Fibroblast of lung (primary cell): ENCODE results near the gene ENPP3. TPM values are rescaled to one million over a fixed set of nuclear protein-coding genes. Genes with fewer than 3 reads are reported as not detected.

Experiments
- DNase-seq, 2 donors: peaks; one replicate each; pipeline versions ENCODE4 v3.0.0 to v3.0.0-alpha.2; 2010; ENCODE audit warnings: low read depth in 2 of 2
- H2AFZ ChIP-seq: 2 replicates; pipeline ENCODE4 v1.5.1; 2012; ENCODE audit warnings: low read length, control low read depth, inconsistent platforms
- H3K27ac ChIP-seq: 2 replicates; pipeline ENCODE4 v1.5.1; 2011; ENCODE audit warnings: low read length, control low read depth; ENCODE audit not compliant: insufficient read depth
- H3K27me3 ChIP-seq: 2 replicates; pipeline ENCODE4 v1.5.1; 2011; ENCODE audit warnings: mild to moderate bottlenecking, low read length; ENCODE audit not compliant: control insufficient read depth, insufficient read depth
- H3K36me3 ChIP-seq: 2 replicates; pipeline ENCODE4 v1.5.1; 2011; ENCODE audit warnings: low read length; ENCODE audit not compliant: control insufficient read depth, insufficient read depth
- H3K4me1 ChIP-seq: 2 replicates; pipeline ENCODE4 v1.5.1; 2011; ENCODE audit warnings: low read length; ENCODE audit not compliant: control insufficient read depth, insufficient read depth; ENCODE audit errors: extremely low read depth
- H3K4me2 ChIP-seq: 2 replicates; pipeline ENCODE4 v1.5.1; 2011; ENCODE audit warnings: low read length, control low read depth; ENCODE audit not compliant: insufficient read depth; ENCODE audit errors: extremely low read depth
- H3K4me3 ChIP-seq, 4 experiments: fragments of 200-600 bp in 1 of 4; sonication (generic) in 1 of 4; replicated peaks in 1 of 4; 2 replicates each; pipeline ENCODE4 v1.5.1; 2011 to 2016; ENCODE audit warnings: low read length in 4 of 4, low read depth in 3 of 4, mild to moderate bottlenecking in 3 of 4, control low read depth in 2 of 4, inconsistent platforms in 1 of 4, mixed read lengths in 1 of 4; ENCODE audit not compliant: insufficient read depth in 1 of 4; ENCODE audit errors: control extremely low read depth in 1 of 4
- H3K79me2 ChIP-seq: 2 replicates; pipeline ENCODE4 v1.5.1; 2012; ENCODE audit warnings: mild to moderate bottlenecking, low read length, inconsistent platforms; ENCODE audit not compliant: control insufficient read depth, insufficient read depth
- H3K9ac ChIP-seq: 2 replicates; pipeline ENCODE4 v1.5.1; 2011; ENCODE audit warnings: mild to moderate bottlenecking, low read length, control low read depth; ENCODE audit not compliant: insufficient read depth
- H3K9me3 ChIP-seq: 2 replicates; pipeline ENCODE4 v1.5.1; 2012; ENCODE audit warnings: low read depth, low read length; ENCODE audit not compliant: control insufficient read depth, insufficient read depth
- H4K20me1 ChIP-seq: 2 replicates; pipeline ENCODE4 v1.5.1; 2011; ENCODE audit warnings: low read length; ENCODE audit not compliant: control insufficient read depth, insufficient read depth; ENCODE audit errors: extremely low read depth
- CTCF ChIP-seq, 2 donors: IDR thresholded peaks in 1 of 2; conservative IDR thresholded peaks in 1 of 2; 1 replicate in 1 of 2; 2 replicates in 1 of 2; pipeline ENCODE4 v1.5.1; 2011 to 2012; ENCODE audit warnings: low read length in 2 of 2, control low read depth in 1 of 2, inconsistent platforms in 1 of 2, low read depth in 1 of 2, mild to moderate bottlenecking in 1 of 2
- EZH2 ChIP-seq: IDR thresholded peaks from 2 replicates; pipeline ENCODE4 v1.5.1; 2012; ENCODE audit warnings: low read length, control low read depth, mild to moderate bottlenecking; ENCODE audit errors: missing control alignments
- polyA plus RNA-seq, 2 donors: library from polyadenylated mRNA; depleted of rRNA in 1 of 2; stranded (reverse) in 1 of 2; unstranded in 1 of 2; fragments of >200 nt; gene quantifications; 2 replicates each; pipeline ENCODE4 v1.2.1, GENCODE V29; 2011 to 2012; ENCODE audit warnings: missing spikeins in 1 of 2
- total RNA-seq: library from RNA; depleted of rRNA; stranded (reverse); fragments of >200 nt; gene quantifications from 2 replicates; pipeline ENCODE4 v1.2.1, GENCODE V29; 2014

Gene ENPP3
- total and polyA plus RNA-seq, 2 donors (not counting 1 experiment from before 2014, with no cell fraction given): 0.06 to 0.17 TPM

GRCh38 chr6:131731224-131731623 is 94.1 kb downstream of the ENPP3 start:
- TF ChIP-seq CTCF (conservative IDR thresholded peaks at IDR 0.05 in 1 of 2, IDR thresholded peaks at IDR 0.05 in 1 of 2; ENCODE audit: low read depth in 1 of 2, low read length in 2 of 2): no peak
- Histone ChIP-seq H3K36me3 (no peaks in the 10 kb centered on the region), H3K79me2 (no peaks in the 10 kb centered on the region), H3K4me1 (no peaks in the 10 kb centered on the region), H3K9me3 (no peaks in the 10 kb centered on the region), H3K27me3 (no peaks in the 10 kb centered on the region), H3K9ac (no peak overlapping the region), H3K4me2 (no peak overlapping the region), H2AFZ (peak overlapping the region; percentile 12), H3K4me3 (no peak overlapping the region), H3K27ac (no peak overlapping the region), H4K20me1 (no peaks in the 10 kb centered on the region)
- DNase-seq: no peak

- peak overlapping the region; percentile 74 for H2AFZ ChIP-seq
- no peaks in the 10 kb centered on the region for H3K4me1 ChIP-seq
- peak overlapping the region in 1 of 4 experiments; percentile 0 for H3K4me3 ChIP-seq
- no peak overlapping the region for H3K9ac ChIP-seq
- no peaks in the 10 kb centered on the region for H4K20me1 ChIP-seq
- no peaks in the 10 kb centered on the region for H3K27me3 ChIP-seq
- DNase-seq: peak; percentile 58 to 93
- no peaks in the 10 kb centered on the region for H3K9me3 ChIP-seq
- H3K79me2 ChIP-seq: no peaks in the 10 kb centered on the region
- H3K36me3 ChIP-seq: no peaks in the 10 kb centered on the region
- peak overlapping the region; percentile 28 for H3K4me2 ChIP-seq
- TF ChIP-seq CTCF (conservative IDR thresholded peaks at IDR 0.05 in 1 of 2, IDR thresholded peaks at IDR 0.05 in 1 of 2; ENCODE audit: low read depth in 1 of 2, low read length in 2 of 2): no peak
- TF ChIP-seq EZH2: no peak
- no peak overlapping the region for H3K27ac ChIP-seq
These were observed 96.4 kb downstream of the ENPP3 start for GRCh38 chr6:131733376-131734016.

DNA sequence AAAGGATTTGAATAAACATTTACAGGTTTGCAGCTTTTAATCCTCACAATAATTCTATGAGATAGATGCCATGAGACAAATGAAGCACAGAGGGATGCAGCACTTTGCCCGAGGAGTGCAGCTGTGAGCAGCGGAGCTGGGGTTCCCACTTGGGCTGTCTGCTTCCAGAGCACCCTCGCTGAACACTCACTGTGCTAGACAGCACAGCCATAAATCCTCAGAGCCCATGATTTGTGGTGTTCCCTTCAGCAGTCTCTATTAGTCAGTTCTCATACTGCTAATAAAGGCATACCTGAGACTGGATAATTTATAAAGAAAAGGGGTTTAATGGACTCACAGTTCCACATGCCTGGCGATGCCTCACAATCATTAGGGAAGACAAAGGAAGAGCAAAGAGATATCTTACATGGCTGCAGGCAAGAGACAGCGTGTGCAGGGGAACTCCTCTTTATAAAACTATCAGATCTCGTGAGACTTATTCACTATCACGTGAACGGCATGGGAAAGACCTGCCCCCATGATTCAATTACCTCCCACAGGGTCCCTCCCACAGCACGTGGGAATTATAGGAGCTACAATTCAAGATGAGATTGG is 99.0 kb downstream of the ENPP3 start:
- no peaks in the 10 kb centered on the region for H3K36me3 ChIP-seq
- TF ChIP-seq EZH2 (no peak), CTCF (conservative IDR thresholded peaks at IDR 0.05 in 1 of 2, IDR thresholded peaks at IDR 0.05 in 1 of 2; ENCODE audit: low read depth in 1 of 2, low read length in 2 of 2) (no peak)
- no peak overlapping the region for H3K4me2 ChIP-seq
- H3K4me3 ChIP-seq: no peak overlapping the region
- no peaks in the 10 kb centered on the region for H4K20me1 ChIP-seq
- no peak overlapping the region for H3K27ac ChIP-seq
- H3K9ac ChIP-seq: no peak overlapping the region
- no peaks in the 10 kb centered on the region for H3K79me2 ChIP-seq
- H3K4me1 ChIP-seq: no peaks in the 10 kb centered on the region
- no peaks in the 10 kb centered on the region for H3K27me3 ChIP-seq
- no peaks in the 10 kb centered on the region for H3K9me3 ChIP-seq
- DNase-seq: no peak
- H2AFZ ChIP-seq: no peak overlapping the region
